ENCODE measurements around the gene CDC14C.
"Not testable (repeated sequence)": the region's sequence is repeated elsewhere in the genome, so short reads cannot be mapped to it uniquely, and the experiment has no call there.

Gene CDC14C

DNA sequence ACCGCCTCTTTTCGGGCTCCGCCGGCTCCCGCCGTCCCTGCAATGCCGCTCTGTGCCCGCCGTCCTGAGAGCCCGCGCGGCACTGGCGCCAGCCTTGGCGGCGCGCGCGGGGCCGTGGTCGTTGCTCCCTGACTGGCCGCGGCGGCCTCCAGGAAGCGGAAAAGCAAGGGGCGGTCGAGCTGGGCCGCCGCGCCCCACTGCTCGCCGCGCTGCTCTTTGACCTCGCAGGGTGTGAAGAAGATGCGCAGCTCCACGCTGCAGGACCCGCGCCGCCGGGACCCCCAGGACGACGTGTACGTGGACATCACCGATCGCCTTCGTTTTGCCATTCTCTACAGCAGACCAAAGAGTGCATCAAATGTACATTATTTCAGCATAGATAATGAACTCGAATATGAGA lies at the start of gene CDC14C:
Gene CDC14C (plus strand): TSS at position 115 of the 400 bp plus-strand sequence. CDS start 126 bp downstream, at position 241.
- no peak for DNase-seq

DNA sequence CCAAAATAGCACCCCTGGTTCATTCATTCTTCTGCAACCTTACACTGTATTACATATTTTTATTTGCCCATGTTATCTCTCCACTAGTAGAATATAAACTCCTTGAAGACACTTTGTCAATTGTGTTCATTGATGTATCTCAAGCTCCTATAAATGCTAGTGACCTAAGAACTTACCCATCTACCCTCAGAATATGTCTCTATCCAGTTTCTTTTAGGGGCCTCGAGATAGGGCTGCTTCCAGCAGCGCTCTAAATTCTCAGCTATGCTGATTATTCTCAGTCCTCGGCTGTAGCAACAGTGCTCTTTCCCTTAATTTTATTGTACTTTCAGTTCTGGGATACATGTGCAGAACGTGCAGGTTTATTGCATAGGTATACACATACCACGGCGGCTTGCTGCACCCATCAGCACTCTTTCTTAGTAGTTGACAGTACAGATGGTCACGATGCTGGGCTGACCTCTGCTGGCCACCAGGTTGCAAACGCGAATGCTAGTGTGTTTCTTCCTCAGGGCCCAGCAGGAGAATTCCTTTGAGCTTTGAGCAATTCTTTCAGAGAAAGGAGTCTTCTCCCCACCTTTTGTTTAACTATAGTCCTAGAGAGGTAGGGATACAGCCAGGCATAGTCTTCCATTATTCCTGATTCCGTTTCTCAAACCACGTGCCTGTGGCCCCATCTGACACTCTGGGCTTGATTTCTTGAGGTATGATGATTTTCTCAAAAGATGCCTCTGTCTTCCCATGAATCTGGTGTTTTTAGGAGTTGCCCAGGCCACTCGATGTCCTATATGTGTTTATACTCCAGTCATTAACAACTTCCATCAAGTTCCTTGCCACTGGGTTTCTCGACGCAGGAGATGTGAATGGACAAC lies 49.1 kb upstream of the CDC14C start:
- DNase-seq, result peak; percentile 7

GRCh38 chr7:48876087-48876486 lies 48.3 kb upstream of the CDC14C start:
- no peak for DNase-seq

DNA sequence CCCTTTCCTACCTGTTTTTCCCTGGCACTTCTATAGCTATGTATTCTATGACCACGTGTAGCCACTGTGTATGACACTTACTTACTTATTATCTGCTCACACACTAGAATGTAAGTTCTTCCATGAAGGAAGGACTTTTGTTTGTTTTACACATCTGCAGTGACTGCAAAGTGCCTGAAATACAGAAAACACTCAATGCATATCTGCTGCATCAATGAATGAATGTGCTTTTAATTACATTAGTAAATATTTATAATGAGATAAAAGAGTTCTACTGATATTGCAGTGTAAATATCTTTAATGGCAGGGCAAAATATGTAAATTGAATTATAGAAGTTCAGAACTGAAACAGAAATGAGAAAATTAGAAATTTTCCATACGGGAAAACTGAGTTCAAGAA lies 43.5 kb upstream of the CDC14C start:
- no peak for DNase-seq

DNA sequence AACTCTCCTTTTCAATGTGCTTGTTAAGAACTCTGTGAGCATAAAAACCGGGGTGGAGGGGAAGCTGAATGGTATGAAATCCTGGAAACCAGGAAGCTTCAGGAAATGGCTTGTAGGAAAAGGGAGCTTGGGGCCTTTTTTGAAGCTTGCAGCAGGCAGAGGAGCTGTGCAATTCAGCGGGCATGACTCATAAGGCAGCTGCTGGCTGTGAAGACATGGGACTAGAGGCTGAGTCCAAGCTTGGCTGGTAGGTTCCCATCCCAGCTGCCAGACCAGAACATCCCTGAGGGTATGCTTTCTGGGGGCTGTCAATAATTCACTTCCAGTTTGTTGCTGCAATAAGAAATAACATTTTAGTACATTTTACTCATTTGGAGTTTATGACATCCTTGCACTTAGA lies 36.8 kb upstream of the CDC14C start:
- DNase-seq, result no peak

- no peak for DNase-seq
These were observed 29.8 kb upstream of the CDC14C start for GRCh38 chr7:48894574-48894973.

DNA sequence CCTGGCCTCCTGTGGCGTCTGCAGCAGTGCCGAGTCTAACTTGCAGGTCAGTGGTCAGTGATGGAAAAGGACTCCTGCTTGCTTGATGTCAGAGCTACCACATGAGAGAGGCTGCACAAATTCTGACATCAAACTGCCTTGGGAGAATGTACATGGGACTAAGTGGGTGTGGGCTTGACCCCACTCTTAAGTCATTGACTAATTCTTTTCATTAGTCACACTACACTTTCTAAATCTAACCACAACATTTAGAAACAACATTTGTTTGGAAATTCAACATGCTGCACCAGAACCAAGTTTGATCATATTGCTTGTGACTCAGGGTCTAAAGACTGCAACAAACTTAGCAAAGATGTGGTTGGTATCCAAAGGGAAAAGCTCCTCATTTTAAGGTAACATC lies 24.4 kb upstream of the CDC14C start:
- DNase-seq, result no peak

GRCh38 chr7:48901966-48902365 lies 22.4 kb upstream of the CDC14C start:
- DNase-seq, result no peak

GRCh38 chr7:48904975-48905374 lies 19.4 kb upstream of the CDC14C start:
- no peak for DNase-seq

DNA sequence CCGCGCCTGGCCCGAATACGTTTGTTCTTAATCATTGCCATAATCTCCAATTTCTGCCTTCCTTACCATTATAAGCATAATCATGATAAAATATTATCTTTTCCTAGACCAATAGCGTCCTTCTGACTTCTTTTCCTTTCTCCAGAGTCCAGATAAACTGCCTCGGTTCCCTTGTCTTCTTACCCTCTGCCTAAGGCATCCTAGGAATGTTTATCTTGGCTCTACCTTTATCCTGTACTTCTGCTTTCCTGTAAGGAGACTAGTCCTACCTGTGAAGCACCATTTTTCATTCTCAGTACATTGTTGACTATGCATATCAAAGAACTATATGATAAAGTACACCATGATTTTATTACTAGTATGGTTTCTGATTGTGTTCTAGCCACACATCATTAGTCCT lies 18.7 kb upstream of the CDC14C start:
- not testable (repeated sequence) for DNase-seq

DNA sequence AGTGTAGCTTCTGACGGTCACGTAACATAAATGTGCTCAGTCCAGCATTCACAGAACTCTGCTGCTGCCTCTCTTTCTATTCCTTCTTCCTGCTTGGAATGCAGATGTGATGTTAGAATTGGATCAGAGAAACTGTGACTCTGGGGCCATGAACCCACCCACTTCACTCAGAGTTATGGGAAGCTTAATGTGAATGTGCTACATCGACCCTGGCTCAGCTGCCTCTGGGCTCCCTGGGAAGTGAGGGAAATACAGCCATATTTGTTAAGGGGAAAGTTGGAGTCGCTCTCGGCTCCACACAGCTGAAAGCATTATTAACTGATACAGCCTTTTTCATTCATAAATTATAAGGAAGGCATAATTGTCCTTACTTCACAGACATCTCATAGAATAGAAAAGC lies 14.5 kb upstream of the CDC14C start:
- not testable (repeated sequence) for DNase-seq

DNA sequence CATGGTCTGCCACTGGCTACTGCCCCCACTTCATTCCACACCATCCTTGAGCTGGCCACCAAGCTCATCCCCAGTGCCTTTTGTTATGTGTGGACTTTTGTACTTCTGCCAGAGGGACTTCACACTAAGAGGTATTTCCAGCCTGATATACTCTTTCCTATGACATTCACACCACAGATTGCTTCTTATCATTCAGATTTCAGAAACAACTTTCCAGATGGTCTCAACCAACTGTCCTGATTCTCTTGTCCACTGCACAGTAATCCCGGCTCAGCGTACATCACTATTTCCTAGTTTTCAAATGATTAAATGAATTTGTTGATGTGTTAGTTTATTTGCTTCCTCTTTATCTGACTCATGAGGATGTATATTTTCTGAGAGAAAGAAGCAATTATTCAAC lies 7.1 kb downstream of the CDC14C start:
- no peak for DNase-seq

- no peak for DNase-seq
These were observed 8.0 kb downstream of the CDC14C start for GRCh38 chr7:48932126-48932910.

GRCh38 chr7:48933549-48934085 lies 9.3 kb downstream of the CDC14C start:
- no peak for DNase-seq

DNA sequence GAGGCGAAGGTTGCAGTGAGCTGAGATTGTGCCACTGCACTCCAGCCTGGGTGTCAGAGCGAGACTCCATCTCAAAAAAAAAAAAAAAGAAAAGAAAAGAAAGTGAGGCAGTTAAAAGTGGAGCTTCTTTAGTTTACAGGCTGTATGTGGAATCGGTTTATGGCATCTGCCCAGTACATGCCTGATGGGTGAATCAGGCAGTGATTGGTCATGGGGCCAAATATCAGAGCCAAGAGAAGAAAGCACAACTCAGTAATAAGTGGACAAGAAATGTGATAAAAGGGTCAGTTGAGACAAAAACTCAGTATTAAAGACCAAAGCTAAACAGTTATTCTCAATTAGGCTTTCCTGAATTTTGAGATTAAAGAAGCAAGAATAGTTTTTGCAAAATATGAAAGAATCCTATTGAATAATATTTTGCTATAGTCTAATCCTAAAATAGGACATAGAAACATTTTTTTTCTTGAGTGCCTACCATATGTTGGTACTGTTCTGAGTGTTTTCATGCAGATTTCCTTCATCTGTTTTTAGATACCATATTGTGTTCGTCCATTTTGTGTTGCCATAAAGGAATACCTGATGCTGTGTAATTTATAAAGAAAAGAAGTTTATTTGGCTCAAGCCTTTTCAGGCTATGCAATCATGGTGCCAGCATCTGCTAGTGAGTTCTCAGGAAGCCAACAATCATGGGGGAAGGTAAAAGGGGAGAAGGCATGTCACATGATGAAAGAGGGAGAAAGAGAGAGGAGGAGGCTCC lies 14.4 kb downstream of the CDC14C start:
- no peak for DNase-seq

GRCh38 chr7:48943279-48943990 lies 19.1 kb downstream of the CDC14C start:
- DNase-seq, result no peak

DNA sequence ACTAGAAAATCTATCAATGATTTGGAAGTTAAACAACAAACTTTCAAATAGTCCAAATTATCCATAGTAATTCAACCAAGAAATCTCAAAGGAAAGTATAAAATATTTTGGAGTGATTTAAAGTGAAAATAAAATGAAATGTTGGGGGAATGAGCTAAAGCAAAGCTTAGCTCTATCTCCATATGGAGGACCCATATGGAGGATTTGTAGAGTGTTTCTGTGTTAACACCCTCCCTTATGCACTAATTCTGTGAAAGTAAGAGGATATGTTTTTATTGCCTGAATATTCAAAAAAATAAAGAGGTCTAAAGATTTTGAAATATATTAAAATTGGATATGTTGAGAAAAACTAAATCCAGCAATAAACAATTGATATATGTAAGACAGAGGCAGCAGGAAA lies 31.6 kb downstream of the CDC14C start:
- DNase-seq, result no peak

DNA sequence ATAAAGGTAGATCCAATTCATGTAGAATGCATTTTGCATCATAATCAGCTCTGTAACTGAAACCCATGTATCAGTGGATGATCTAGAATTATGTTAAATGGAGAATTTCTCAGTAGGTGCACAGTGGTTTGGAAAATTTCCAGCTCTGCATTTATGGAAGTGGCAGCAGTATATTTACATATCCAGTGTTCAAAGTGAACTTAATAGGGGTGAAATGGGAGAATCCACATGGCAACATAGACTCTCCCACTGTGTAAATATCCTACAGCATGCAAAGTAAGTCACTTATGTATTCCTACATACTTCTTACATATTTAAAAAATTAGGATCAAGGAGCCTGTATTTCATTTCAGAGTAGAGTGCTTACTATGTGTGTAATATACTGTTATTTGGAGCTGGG lies 35.3 kb downstream of the CDC14C start:
- DNase-seq, result no peak

GRCh38 chr7:48962821-48963505 lies 38.6 kb downstream of the CDC14C start:
- no peak for DNase-seq

DNA sequence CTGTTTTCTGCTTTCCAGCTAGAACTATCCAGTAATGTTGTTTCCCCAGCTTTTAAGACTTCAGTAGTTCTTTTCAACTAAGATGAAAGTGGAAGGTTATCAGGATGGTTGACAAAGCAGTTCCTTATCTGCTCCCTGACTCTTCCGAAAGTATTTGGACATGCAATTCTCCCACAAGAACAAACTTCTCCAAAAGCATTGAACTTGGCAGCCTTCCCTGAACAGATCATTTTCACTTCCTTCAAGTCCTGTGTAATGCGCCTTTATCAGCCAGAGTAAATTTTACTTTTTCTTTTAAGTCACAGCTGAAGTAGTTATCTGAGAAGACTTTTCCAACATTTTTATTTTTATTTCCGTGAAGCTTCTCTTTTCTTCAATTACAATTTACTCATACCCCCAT lies 39.7 kb downstream of the CDC14C start:
- DNase-seq, result no peak

GRCh38 chr7:48971173-48971572 lies 46.8 kb downstream of the CDC14C start:
- no peak for DNase-seq

DNA sequence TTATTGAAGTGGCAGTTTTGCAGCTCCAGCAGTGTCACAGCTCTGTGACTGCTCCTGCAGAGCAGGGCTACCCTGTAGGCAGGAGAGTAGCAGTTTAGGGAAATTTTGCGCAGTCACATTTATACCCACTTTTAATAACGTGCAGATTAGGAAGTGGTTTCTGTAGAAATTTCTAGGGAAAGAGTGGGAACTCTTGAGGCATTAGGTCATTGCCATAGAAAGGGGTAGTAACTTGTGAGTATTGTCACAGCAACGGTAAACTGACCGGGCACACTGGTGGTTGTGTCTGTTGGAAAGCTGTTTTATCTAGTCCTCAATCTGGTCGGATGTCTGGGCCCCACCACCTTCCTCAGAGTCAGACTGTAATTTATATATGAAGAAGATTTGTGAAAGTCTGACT lies 51.9 kb downstream of the CDC14C start:
- DNase-seq, result no peak
